ENCODE results near the gene SRC. TPM values are rescaled to one million over a fixed set of nuclear protein-coding genes. Genes with fewer than 3 reads are reported as not detected.

SRC gene
- total RNA-seq, 1 donor from 2014 or later: 4.2 TPM

DNA sequence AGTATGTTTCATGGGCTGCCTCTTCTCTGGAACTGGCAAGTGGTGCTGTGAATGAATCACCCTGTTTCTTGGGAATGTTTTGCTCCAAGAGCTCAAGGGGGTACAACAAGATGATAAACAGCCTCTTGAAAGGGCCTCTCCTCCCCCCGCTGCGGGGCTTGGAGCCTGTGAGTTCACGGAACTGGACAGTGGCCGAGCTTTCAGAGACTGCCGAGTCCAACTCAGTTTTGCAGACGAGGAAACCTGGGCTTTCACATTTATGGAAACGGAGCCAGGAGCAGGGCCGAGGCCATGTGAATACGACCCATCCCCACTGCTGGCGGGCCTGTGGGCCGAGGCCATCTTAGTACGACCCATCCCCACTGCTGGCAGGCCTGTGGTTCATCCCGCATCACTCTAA lies 18.2 kb upstream of the SRC start:
- Histone ChIP-seq H3K27ac (replicated peaks) (peak overlapping the region; percentile 36), H3K4me3 (no peak overlapping the region), H3K9me3 (replicated peaks) (no peaks in the 10 kb centered on the region), H3K36me3 (no peaks in the 10 kb centered on the region), H3K4me1 (peaks cover 11% of the 10 kb centered on the region), H3K27me3 (ENCODE audit: low read depth) (no peaks in the 10 kb centered on the region)
- intact Hi-C loops (cut with micrococcal nuclease): no loop called here
- TF ChIP-seq, protein P1, sequence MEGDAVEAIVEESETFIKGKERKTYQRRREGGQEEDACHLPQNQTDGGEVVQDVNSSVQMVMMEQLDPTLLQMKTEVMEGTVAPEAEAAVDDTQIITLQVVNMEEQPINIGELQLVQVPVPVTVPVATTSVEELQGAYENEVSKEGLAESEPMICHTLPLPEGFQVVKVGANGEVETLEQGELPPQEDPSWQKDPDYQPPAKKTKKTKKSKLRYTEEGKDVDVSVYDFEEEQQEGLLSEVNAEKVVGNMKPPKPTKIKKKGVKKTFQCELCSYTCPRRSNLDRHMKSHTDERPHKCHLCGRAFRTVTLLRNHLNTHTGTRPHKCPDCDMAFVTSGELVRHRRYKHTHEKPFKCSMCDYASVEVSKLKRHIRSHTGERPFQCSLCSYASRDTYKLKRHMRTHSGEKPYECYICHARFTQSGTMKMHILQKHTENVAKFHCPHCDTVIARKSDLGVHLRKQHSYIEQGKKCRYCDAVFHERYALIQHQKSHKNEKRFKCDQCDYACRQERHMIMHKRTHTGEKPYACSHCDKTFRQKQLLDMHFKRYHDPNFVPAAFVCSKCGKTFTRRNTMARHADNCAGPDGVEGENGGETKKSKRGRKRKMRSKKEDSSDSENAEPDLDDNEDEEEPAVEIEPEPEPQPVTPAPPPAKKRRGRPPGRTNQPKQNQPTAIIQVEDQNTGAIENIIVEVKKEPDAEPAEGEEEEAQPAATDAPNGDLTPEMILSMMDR (IDR thresholded peaks at IDR 0.05; ENCODE audit: borderline replicate concordance): no peak
- DNase-seq: peak; percentile 69

GRCh38 chr20:37328149-37328945 lies 17.6 kb upstream of the SRC start:
- Histone ChIP-seq H3K27me3 (ENCODE audit: low read depth) (no peaks in the 10 kb centered on the region), H3K9me3 (replicated peaks) (no peaks in the 10 kb centered on the region), H3K36me3 (no peaks in the 10 kb centered on the region), H3K4me1 (peaks cover 11% of the 10 kb centered on the region), H3K4me3 (no peak overlapping the region), H3K27ac (replicated peaks) (peak overlapping the region; percentile 36)
- intact Hi-C loops (cut with micrococcal nuclease): no loop called here
- DNase-seq: no peak
- TF ChIP-seq, protein P1 (IDR thresholded peaks at IDR 0.05; ENCODE audit: borderline replicate concordance): no peak

- Histone ChIP-seq H3K27me3 (ENCODE audit: low read depth) (no peaks in the 10 kb centered on the region), H3K4me3 (no peak overlapping the region), H3K27ac (replicated peaks) (no peak overlapping the region), H3K36me3 (no peaks in the 10 kb centered on the region), H3K9me3 (replicated peaks) (no peaks in the 10 kb centered on the region), H3K4me1 (peaks cover 11% of the 10 kb centered on the region)
- no peak for DNase-seq
- TF ChIP-seq, protein P1 (IDR thresholded peaks at IDR 0.05; ENCODE audit: borderline replicate concordance): no peak
- intact Hi-C loops (cut with micrococcal nuclease): no loop called here
Observed at GRCh38 chr20:37329481-37330165, 16.3 kb upstream of the SRC start.

DNA sequence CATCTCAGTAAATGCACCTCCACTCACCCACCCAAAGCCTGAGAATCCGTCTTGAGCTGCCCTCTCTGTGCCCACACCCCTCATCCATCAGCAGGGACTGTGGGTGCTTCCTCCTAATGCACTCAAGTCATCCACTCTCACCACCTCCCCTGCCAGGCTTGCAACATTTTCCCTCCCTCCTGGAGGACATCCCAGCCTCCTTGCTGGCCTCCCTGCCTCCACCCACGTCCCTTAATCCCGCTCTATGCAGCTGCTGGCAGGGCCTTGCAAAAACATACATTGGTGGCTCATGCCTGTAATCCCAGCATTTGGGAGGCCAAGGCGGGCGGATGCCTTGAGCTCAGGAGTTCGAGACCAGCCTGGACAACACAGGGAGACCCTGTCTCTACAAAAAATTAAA lies 15.6 kb upstream of the SRC start:
- no peak overlapping the region for H3K27ac ChIP-seq (replicated peaks)
- TF ChIP-seq, protein P1 (IDR thresholded peaks at IDR 0.05; ENCODE audit: borderline replicate concordance): no peak
- no peaks in the 10 kb centered on the region for H3K36me3 ChIP-seq
- no peaks in the 10 kb centered on the region for H3K27me3 ChIP-seq (ENCODE audit: low read depth)
- intact Hi-C loops (cut with micrococcal nuclease): no loop called here
- H3K4me3 ChIP-seq: no peak overlapping the region
- peaks cover 11% of the 10 kb centered on the region for H3K4me1 ChIP-seq
- no peak for DNase-seq
- H3K9me3 ChIP-seq (replicated peaks): no peaks in the 10 kb centered on the region

DNA sequence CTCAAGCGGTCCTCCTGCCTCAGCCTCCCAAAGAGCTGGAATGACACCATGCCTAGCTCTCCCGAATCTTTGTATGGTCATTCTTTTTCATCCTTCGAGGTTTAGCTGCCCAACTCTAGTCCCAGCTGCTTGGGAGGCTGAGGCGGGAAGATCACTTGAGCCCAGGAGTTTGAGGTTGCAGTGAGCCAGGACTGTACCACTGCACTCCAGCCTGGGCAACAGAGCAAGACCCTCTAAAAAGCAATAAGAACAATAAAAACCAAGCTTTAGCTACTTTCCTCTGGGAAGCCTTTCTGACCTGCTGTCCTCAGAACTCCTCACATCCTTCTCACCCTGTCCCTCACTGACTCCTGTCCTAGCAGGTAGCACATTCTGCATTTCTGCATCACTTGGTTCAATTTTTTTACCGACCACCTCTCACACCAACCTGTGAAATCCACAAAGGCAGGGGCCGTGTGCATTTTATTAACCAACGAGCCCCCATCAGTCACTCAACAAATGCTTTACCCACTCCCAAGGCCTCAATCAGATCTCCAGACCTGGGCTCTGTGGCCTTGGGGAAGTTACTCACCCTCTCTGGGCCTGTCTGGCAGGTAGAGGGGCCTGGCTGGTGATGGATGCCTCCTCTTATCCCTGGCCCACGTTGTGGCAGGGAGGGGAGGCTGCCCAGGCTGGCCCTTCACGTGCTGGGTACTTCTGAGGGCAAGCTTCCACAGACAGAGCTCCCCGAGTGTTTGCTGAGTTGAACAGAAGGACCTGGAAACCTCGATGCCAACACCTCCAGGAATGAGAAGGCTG lies 14.7 kb upstream of the SRC start:
- Histone ChIP-seq H3K4me1 (peaks cover 16% of the 10 kb centered on the region), H3K27me3 (ENCODE audit: low read depth) (no peaks in the 10 kb centered on the region), H3K4me3 (no peak overlapping the region), H3K9me3 (replicated peaks) (no peaks in the 10 kb centered on the region), H3K36me3 (no peaks in the 10 kb centered on the region), H3K27ac (replicated peaks) (no peak overlapping the region)
- intact Hi-C loops (cut with micrococcal nuclease): no loop called here
- no peak for DNase-seq
- TF ChIP-seq, protein P1 (IDR thresholded peaks at IDR 0.05; ENCODE audit: borderline replicate concordance): no peak

Measured in left ventricle myocardium inferior (tissue), 1 donor.